ENCODE results near the gene LTBP1. TPM values are rescaled to one million over a fixed set of nuclear protein-coding genes. Genes with fewer than 3 reads are reported as not detected.

Gene LTBP1
- total and polyA plus RNA-seq, 2 experiments from 2014 or later, result 15.7 to 49.8 TPM

- no peaks in the 10 kb centered on the region for H3K9me3 Mint-ChIP-seq
- H3K4me1 Mint-ChIP-seq, result peaks cover 9% of the 10 kb centered on the region
- H3K4me2 ChIP-seq, result peak overlapping the region; percentile 50
- no peaks in the 10 kb centered on the region for H3K27me3 ChIP-seq (ENCODE audit: insufficient read depth)
- no peak overlapping the region for H3K4me3 Mint-ChIP-seq
- no peak overlapping the region for H3K27ac ChIP-seq (ENCODE audit: low read depth)
- TF ChIP-seq ZNF331 (CRISPR knock-in tag; IDR thresholded peaks at IDR 0.05; ENCODE audit: low read depth) (no peak), STAT1 (IDR thresholded peaks at IDR 0.05; ENCODE audit: unreplicated experiment) (no peak), JUNB (IDR thresholded peaks at IDR 0.05; ENCODE audit: unreplicated experiment) (no peak), ZNF114 (CRISPR knock-in tag; IDR thresholded peaks at IDR 0.05) (no peak), ETS1 (IDR thresholded peaks at IDR 0.05) (no peak), EZH2 (IDR thresholded peaks at IDR 0.05; ENCODE audit: low read depth, unreplicated experiment) (no peak), EZH2phosphoT487 (IDR thresholded peaks at IDR 0.05; ENCODE audit: unreplicated experiment) (no peak), POLR2AphosphoS5 (IDR thresholded peaks at IDR 0.05; ENCODE audit: low read depth) (no peak)
- TF ChIP-seq, protein P1, sequence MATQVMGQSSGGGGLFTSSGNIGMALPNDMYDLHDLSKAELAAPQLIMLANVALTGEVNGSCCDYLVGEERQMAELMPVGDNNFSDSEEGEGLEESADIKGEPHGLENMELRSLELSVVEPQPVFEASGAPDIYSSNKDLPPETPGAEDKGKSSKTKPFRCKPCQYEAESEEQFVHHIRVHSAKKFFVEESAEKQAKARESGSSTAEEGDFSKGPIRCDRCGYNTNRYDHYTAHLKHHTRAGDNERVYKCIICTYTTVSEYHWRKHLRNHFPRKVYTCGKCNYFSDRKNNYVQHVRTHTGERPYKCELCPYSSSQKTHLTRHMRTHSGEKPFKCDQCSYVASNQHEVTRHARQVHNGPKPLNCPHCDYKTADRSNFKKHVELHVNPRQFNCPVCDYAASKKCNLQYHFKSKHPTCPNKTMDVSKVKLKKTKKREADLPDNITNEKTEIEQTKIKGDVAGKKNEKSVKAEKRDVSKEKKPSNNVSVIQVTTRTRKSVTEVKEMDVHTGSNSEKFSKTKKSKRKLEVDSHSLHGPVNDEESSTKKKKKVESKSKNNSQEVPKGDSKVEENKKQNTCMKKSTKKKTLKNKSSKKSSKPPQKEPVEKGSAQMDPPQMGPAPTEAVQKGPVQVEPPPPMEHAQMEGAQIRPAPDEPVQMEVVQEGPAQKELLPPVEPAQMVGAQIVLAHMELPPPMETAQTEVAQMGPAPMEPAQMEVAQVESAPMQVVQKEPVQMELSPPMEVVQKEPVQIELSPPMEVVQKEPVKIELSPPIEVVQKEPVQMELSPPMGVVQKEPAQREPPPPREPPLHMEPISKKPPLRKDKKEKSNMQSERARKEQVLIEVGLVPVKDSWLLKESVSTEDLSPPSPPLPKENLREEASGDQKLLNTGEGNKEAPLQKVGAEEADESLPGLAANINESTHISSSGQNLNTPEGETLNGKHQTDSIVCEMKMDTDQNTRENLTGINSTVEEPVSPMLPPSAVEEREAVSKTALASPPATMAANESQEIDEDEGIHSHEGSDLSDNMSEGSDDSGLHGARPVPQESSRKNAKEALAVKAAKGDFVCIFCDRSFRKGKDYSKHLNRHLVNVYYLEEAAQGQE (IDR thresholded peaks at IDR 0.05; ENCODE audit: unreplicated experiment), result no peak
- H3K4me3 ChIP-seq, result no peak overlapping the region
- no peak for ATAC-seq
- H4K20me1 ChIP-seq (replicated peaks; ENCODE audit: insufficient read depth), result no peaks in the 10 kb centered on the region; the same call in 1 of the 2 replicates
- H3K27ac Mint-ChIP-seq, result no peak overlapping the region
- no peaks in the 10 kb centered on the region for H3K9me2 ChIP-seq (ENCODE audit: insufficient read depth)
- H3K36me3 ChIP-seq (ENCODE audit: insufficient read depth), result no peaks in the 10 kb centered on the region
- no peak overlapping the region for H2AFZ ChIP-seq
- no peaks in the 10 kb centered on the region for H3K79me2 ChIP-seq (replicated peaks; ENCODE audit: insufficient read depth)
- H3K4me1 ChIP-seq (ENCODE audit: insufficient read depth), result peaks cover 10% of the 10 kb centered on the region; the same call in 1 of the 2 replicates
- no peaks in the 10 kb centered on the region for H3K27me3 Mint-ChIP-seq (ENCODE audit: insufficient read depth, low read depth, poor library complexity)
- no peaks in the 10 kb centered on the region for H3F3A ChIP-seq (replicated peaks; ENCODE audit: low read depth)
- H3K36me3 Mint-ChIP-seq (ENCODE audit: low read depth), result no peaks in the 10 kb centered on the region; the same call in 2 of the 3 replicates
- DNase-seq (ENCODE audit: low spot score), result peak; percentile 2
These were observed 346.3 kb downstream of the LTBP1 start for GRCh38 chr2:33292981-33293595.

DNA sequence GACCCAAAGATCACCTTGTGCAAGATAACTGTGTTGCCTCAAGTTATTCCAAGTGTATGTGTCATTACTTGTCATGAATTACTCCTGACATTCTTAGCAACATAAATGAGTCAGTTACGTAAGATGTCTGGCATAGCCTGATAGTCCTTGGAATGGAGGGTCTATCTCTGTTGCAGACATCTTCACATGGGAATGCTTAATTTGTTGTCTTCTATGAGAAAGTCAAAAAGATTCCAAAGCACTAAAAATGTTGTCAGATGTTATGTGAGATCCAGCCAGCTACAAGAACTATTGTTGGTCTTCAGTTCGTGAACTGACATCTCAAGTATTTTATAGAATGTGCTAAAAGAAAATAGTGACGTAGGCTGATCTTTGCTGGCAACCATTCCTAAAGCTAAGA is 351.5 kb downstream of the LTBP1 start:
- no peak overlapping the region for H3K27ac ChIP-seq (ENCODE audit: low read depth)
- H3K4me1 ChIP-seq (ENCODE audit: insufficient read depth), result peaks cover 5% of the 10 kb centered on the region; the same call in 1 of the 2 replicates
- H3F3A ChIP-seq (replicated peaks; ENCODE audit: low read depth), result no peaks in the 10 kb centered on the region
- H3K36me3 ChIP-seq (ENCODE audit: insufficient read depth), result no peaks in the 10 kb centered on the region
- Mint-ChIP-seq H3K27ac (no peak overlapping the region), H3K27me3 (ENCODE audit: insufficient read depth, low read depth, poor library complexity) (no peaks in the 10 kb centered on the region), H3K4me3 (no peak overlapping the region), H3K36me3 (ENCODE audit: low read depth) (no peaks in the 10 kb centered on the region; the same call in 2 of the 3 replicates), H3K9me3 (no peaks in the 10 kb centered on the region), H3K4me1 (peaks cover 1% of the 10 kb centered on the region; the same call in 2 of the 3 replicates)
- DNase-seq (ENCODE audit: low spot score) (no peak), ATAC-seq (no peak)
- H2AFZ ChIP-seq, result no peak overlapping the region
- no peaks in the 10 kb centered on the region for H3K9me2 ChIP-seq (ENCODE audit: insufficient read depth)
- H3K4me3 ChIP-seq, result no peak overlapping the region
- H3K27me3 ChIP-seq (ENCODE audit: insufficient read depth), result no peaks in the 10 kb centered on the region
- H3K79me2 ChIP-seq (replicated peaks; ENCODE audit: insufficient read depth), result no peaks in the 10 kb centered on the region
- no peak overlapping the region for H3K4me2 ChIP-seq
- no peaks in the 10 kb centered on the region for H4K20me1 ChIP-seq (replicated peaks; ENCODE audit: insufficient read depth)
- TF ChIP-seq ETS1 (IDR thresholded peaks at IDR 0.05), result no peak
- TF ChIP-seq JUNB (IDR thresholded peaks at IDR 0.05; ENCODE audit: unreplicated experiment), result no peak
- TF ChIP-seq CREB1 (CRISPR knock-in tag; IDR thresholded peaks at IDR 0.05; ENCODE audit: low read depth), result no peak
- no peak for TF ChIP-seq EZH2phosphoT487 (IDR thresholded peaks at IDR 0.05; ENCODE audit: unreplicated experiment)
- no peak for TF ChIP-seq EZH2 (IDR thresholded peaks at IDR 0.05; ENCODE audit: low read depth, unreplicated experiment)
- TF ChIP-seq, protein P1 (IDR thresholded peaks at IDR 0.05; ENCODE audit: unreplicated experiment), result no peak
- no peak for TF ChIP-seq STAT1 (IDR thresholded peaks at IDR 0.05; ENCODE audit: unreplicated experiment)
- TF ChIP-seq CTCF (conservative IDR thresholded peaks at IDR 0.05; ENCODE audit: low read depth in 2 of 2), result no peak
- no peak for TF ChIP-seq NANOG (IDR thresholded peaks at IDR 0.05; ENCODE audit: borderline replicate concordance)
- TF ChIP-seq POLR2AphosphoS5 (IDR thresholded peaks at IDR 0.05; ENCODE audit: low read depth), result no peak

All from GM23338 (cell line).